GM12874 (cell line): ENCODE results near the gene CNN2.

Experiments used
- TF ChIP-seq, protein P1 (sequence below): IDR thresholded peaks from 2 replicates; pipeline ENCODE4 v1.5.1; 2011; ENCODE audit warnings: low read depth, mild to moderate bottlenecking, control low read depth, low read length, moderate library complexity; ENCODE audit not compliant: insufficient read depth

The CNN2 gene

GRCh38 chr19:1009041-1009980 lies 17.1 kb upstream of the CNN2 start:
- TF ChIP-seq, protein P1, sequence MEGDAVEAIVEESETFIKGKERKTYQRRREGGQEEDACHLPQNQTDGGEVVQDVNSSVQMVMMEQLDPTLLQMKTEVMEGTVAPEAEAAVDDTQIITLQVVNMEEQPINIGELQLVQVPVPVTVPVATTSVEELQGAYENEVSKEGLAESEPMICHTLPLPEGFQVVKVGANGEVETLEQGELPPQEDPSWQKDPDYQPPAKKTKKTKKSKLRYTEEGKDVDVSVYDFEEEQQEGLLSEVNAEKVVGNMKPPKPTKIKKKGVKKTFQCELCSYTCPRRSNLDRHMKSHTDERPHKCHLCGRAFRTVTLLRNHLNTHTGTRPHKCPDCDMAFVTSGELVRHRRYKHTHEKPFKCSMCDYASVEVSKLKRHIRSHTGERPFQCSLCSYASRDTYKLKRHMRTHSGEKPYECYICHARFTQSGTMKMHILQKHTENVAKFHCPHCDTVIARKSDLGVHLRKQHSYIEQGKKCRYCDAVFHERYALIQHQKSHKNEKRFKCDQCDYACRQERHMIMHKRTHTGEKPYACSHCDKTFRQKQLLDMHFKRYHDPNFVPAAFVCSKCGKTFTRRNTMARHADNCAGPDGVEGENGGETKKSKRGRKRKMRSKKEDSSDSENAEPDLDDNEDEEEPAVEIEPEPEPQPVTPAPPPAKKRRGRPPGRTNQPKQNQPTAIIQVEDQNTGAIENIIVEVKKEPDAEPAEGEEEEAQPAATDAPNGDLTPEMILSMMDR = no peak

DNA sequence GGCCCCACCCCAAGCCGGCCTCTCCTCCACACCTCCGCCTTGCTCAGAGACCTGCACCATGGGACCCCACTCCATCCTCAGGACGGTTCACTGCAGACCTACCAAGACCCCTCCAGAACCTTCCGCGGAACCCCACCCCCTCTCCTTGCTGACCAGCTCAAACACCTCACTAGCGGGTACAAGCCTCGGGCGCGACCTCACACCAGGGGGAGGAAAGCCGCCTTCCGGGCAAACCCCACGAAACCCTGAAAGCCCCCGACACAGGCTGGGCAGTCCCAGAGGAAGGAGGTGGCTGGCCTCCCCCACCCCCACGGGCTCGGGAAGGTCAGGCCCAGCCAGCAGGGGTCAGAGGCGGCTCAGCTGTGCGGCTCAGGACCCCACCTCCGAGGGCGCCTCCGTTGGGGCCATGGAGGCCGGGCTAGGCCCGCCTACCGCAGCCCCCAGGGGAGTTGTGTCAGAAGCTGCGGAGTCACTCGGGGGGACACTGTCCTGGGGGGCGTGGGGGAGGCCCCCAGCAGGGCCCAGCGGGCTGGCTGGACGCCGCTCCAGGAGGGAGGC lies 16.3 kb upstream of the CNN2 start:
- TF ChIP-seq, protein P1 = no peak

DNA sequence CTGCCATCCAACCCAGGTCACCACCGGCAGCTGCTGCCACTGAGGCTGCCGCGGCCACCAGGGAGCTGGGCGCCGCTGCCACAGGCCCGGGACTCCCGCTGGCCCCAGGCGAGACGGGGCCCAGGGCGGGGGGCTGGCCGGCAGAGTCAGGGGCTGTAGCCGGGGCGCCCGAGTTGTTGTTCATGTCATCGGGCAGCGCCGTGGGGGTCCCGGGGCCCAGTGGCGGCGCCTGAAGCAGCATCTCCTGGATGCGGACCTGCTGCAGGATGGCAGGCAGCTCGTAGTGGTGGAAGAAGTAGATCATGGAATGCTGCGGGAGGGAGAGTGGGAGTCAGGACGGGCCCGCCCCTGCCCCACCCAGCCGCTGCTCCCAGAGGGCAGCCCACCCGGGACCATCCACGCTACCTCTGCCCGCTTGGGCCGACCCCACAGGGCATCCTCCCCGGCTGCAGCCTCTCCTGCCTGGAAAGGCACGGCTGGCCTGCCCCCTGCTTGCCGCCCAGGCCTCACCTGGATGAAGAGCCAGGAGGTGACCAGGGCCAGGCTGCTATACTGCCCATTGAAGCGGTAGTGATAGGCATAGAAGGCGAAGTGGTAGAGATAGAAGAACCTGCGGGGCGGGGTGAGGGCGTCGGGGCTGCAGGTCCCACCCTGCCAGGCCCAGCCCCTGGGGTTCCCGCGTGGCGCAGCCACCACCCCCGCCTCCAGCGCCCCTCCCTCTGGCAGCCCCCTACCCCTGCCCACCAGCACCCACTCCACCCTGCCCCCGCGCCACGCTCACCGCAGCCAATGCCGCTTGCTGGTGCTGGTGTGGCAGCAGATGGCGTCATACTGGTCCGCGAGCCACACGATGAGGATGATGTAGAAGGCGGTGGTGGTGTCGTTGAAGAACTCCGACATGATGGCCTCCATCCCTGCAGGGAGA lies 15.6 kb upstream of the CNN2 start:
- TF ChIP-seq, protein P1 = no peak

GRCh38 chr19:1011831-1012333 lies 14.5 kb upstream of the CNN2 start:
- TF ChIP-seq, protein P1 = no peak

DNA sequence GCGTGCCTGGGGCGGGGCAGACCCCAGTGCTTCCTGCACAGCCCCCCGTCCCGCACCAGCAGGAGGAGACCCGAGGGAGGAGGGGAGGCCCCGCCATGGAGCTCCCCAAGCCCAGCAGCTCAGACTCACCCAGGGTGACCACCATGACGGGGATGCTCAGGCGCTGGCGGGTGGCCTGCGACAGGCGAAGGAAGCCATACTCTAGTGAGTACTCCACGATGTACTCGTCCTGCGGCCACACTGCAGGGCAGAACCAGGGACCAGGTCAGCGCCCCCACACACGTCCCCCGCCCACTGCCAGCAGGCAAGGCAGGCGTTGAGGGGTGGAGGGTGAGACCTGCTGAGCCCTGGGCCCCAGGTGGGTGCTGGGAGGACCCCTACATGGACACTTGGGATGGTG lies 14.1 kb upstream of the CNN2 start:
- TF ChIP-seq, protein P1 = no peak

GRCh38 chr19:1013218-1013617 lies 13.2 kb upstream of the CNN2 start:
- TF ChIP-seq, protein P1 = no peak
